ENCODE results near the gene TNS4.

- TF ChIP-seq EZH2 (IDR thresholded peaks at IDR 0.05; ENCODE audit: borderline replicate concordance, low read depth, low read length, severe bottlenecking) (no peak), CTCF (IDR thresholded peaks at IDR 0.05; ENCODE audit: borderline replicate concordance, extremely low read depth, low read length, poor library complexity, severe bottlenecking) (no peak)
Observed at GRCh38 chr17:40481106-40481505, 20.3 kb downstream of the TNS4 start.

All from DND-41 (cell line).